K562 (cell line): ENCODE results near the gene APIP. TPM values are rescaled to one million over a fixed set of nuclear protein-coding genes. Genes with fewer than 3 reads are reported as not detected.

Experiments used
- ATAC-seq: fragments of 200-7000 bp; cut with Tn5 transposase; 3 replicates; pipeline ENCODE4 v1.9.1; 2020; ENCODE audit warnings: moderate library complexity
- BruUV-seq: library from RNA; stranded (reverse); fragments of 400-500 nt; replicated peaks from 2 replicates; lab custom pipeline; 2021; lab: Mats Ljungman, UMichigan
- CTCF ChIA-PET: fragments of 300-600 bp; formaldehyde crosslinking; extraction: SDS; loops from one replicate; lab custom pipeline; 2021; ENCODE audit warnings: low intra/inter-chr PET ratio; lab: Yijun Ruan, JAX
- POLR2A ChIA-PET: fragments of 300-600, 350-650 bp; sonication (Branson Sonifier 250); formaldehyde crosslinking; extraction: SDS; loops from one replicate; lab custom pipeline; 2021; ENCODE audit warnings: antibody characterized with exemption, inconsistent platforms; lab: Yijun Ruan, JAX
- DNase-seq, 4 experiments: peaks; one replicate each; pipeline versions ENCODE4 v3.0.0 to v3.0.0-alpha.2; 2011 to 2018; ENCODE audit warnings: low spot score in 3 of 4, mixed read lengths in 3 of 4; ENCODE audit errors: extremely low read depth in 1 of 4
- FAIRE-seq: peaks from 2 replicates; lab custom pipeline; 2011; peaks lifted over from hg19 to GRCh38; lab: Jason Lieb, UNC
- H2AFZ ChIP-seq: 2 replicates; pipeline ENCODE4 v1.6.0; 2011; ENCODE audit warnings: low read depth, low read length, control low read depth, inconsistent platforms
- H3K27ac ChIP-seq: fragments of 200-600 bp; 3 replicates; pipeline ENCODE4 v1.8.0; 2011; ENCODE audit warnings: low read depth, mild to moderate bottlenecking, control low read depth, inconsistent platforms, low read length, moderate library complexity, mixed read lengths; ENCODE audit errors: extremely low read depth
- H3K27me3 ChIP-seq, 2 experiments: fragments of 300-600 bp in 1 of 2; 2 replicates in 1 of 2; 3 replicates in 1 of 2; pipeline versions ENCODE4 v1.6.0 to v1.8.0; 2011; ENCODE audit warnings: inconsistent platforms in 2 of 2, low read length in 2 of 2, mild to moderate bottlenecking in 1 of 2, mixed read lengths in 1 of 2, moderate library complexity in 1 of 2; ENCODE audit not compliant: control insufficient read depth in 2 of 2, insufficient read depth in 2 of 2
- H3K36me3 ChIP-seq: fragments of 300-600 bp; 3 replicates; pipeline ENCODE4 v1.8.0; 2011; ENCODE audit warnings: mild to moderate bottlenecking, low read length, inconsistent platforms; ENCODE audit not compliant: control insufficient read depth, insufficient read depth
- H3K4me1 ChIP-seq, 2 experiments: fragments of 200-600 bp in 1 of 2; replicated peaks in 1 of 2; 2 replicates in 1 of 2; 3 replicates in 1 of 2; pipeline versions ENCODE4 v1.5.1 to v1.8.0; 2011; ENCODE audit warnings: inconsistent platforms in 2 of 2, low read length in 2 of 2, mild to moderate bottlenecking in 1 of 2, mixed read lengths in 1 of 2, moderate library complexity in 1 of 2; ENCODE audit not compliant: control insufficient read depth in 2 of 2, insufficient read depth in 2 of 2
- H3K4me2 ChIP-seq: 2 replicates; pipeline ENCODE4 v1.6.1; 2011; ENCODE audit warnings: low read length, control low read depth, inconsistent platforms, mixed read lengths; ENCODE audit not compliant: insufficient read depth
- H3K4me3 ChIP-seq: fragments of 200-600 bp; sonication (generic), shearing (Covaris generic); 2 replicates; pipeline ENCODE4 v1.5.1; 2016; ENCODE audit warnings: control low read depth, inconsistent platforms
- H3K79me2 ChIP-seq: fragments of 200-600 bp; 3 replicates; pipeline ENCODE4 v1.8.0; 2011; ENCODE audit warnings: low read length, inconsistent platforms; ENCODE audit not compliant: control insufficient read depth, insufficient read depth
- H3K9ac ChIP-seq, 2 experiments: 2 replicates each; pipeline versions ENCODE4 v1.6.0 to v1.6.1; 2011; ENCODE audit warnings: low read depth in 2 of 2, low read length in 2 of 2, control low read depth in 1 of 2, inconsistent platforms in 1 of 2, mild to moderate bottlenecking in 1 of 2, mixed read lengths in 1 of 2; ENCODE audit not compliant: insufficient read depth in 1 of 2
- H3K9me1 ChIP-seq: one replicate; pipeline ENCODE4 v1.6.0; 2011; ENCODE audit warnings: inconsistent platforms, mild to moderate bottlenecking, low read length, moderate library complexity; ENCODE audit not compliant: control insufficient read depth, insufficient read depth
- H3K9me3 ChIP-seq: replicated peaks from 2 replicates; pipeline ENCODE4 v1.5.1; 2011; ENCODE audit warnings: low read depth, low read length, inconsistent platforms; ENCODE audit not compliant: control insufficient read depth, insufficient read depth
- H4K20me1 ChIP-seq: replicated peaks from 2 replicates; pipeline ENCODE4 v1.6.1; 2011; ENCODE audit warnings: low read length, inconsistent platforms, mixed read lengths; ENCODE audit not compliant: control insufficient read depth, insufficient read depth
- CHD4 ChIP-seq: fragments of 200-600 bp; sonication (generic); IDR thresholded peaks from 3 replicates; pipeline ENCODE4 v1.6.1; 2012; ENCODE audit warnings: low read depth, mild to moderate bottlenecking, mixed read lengths, low read length, inconsistent platforms; ENCODE audit not compliant: insufficient read depth, insufficient replicate concordance, poor library complexity, severe bottlenecking
- E2F8 ChIP-seq: fragments of 450-650 bp; IDR thresholded peaks from 2 replicates; pipeline ENCODE4 v1.7.1; 2018; ENCODE audit warnings: mild to moderate bottlenecking, low read depth; ENCODE audit not compliant: partially characterized antibody
- HES1 ChIP-seq: fragments of 450-650 bp; IDR thresholded peaks from 2 replicates; pipeline ENCODE4 v1.6.1; 2016; ENCODE audit warnings: low read depth, mild to moderate bottlenecking, moderate library complexity
- HMG20A ChIP-seq: fragments of 450-650 bp; formaldehyde crosslinking; conservative IDR thresholded peaks from 2 replicates; pipeline ENCODE4 v1.4.0; 2020; ENCODE audit warnings: mild to moderate bottlenecking, mixed read lengths
- KAT8 ChIP-seq: fragments of 450-650 bp; IDR thresholded peaks from 2 replicates; pipeline ENCODE4 v1.6.1; 2016; ENCODE audit warnings: low read depth, mild to moderate bottlenecking
- KDM4B ChIP-seq, 2 experiments: fragments of 450-650 bp in 1 of 2; sonication (generic) in 1 of 2; IDR thresholded peaks; 2 replicates each; pipeline ENCODE4 v1.6.1; 2016 to 2017; ENCODE audit warnings: borderline replicate concordance in 2 of 2, antibody characterized with exemption in 1 of 2, low read depth in 1 of 2, mild to moderate bottlenecking in 1 of 2
- MYC ChIP-seq, 2 experiments: fragments of 250-450 bp in 1 of 2; sonication (Bioruptor Pico) in 1 of 2; IDR thresholded peaks; 2 replicates each; pipeline versions ENCODE4 v1.5.1 to v1.6.1; 2012 to 2021; ENCODE audit warnings: low read depth in 2 of 2, borderline replicate concordance in 1 of 2, improper control_type of control experiment in 1 of 2, low read length in 1 of 2, mild to moderate bottlenecking in 1 of 2, moderate library complexity in 1 of 2
- NFE2 ChIP-seq: IDR thresholded peaks from 2 replicates; pipeline ENCODE4 v1.6.1; 2014; ENCODE audit warnings: antibody characterized with exemption, low read depth
- NR2F6 ChIP-seq: fragments of 450-650 bp; formaldehyde crosslinking; IDR thresholded peaks from 2 replicates; pipeline ENCODE4 v1.4.0; 2020; ENCODE audit warnings: mild to moderate bottlenecking
- SRSF1 ChIP-seq: fragments of 200-400 bp; formaldehyde crosslinking; IDR thresholded peaks from 2 replicates; pipeline ENCODE4 v1.6.1; 2017; ENCODE audit warnings: mild to moderate bottlenecking, low read depth, low read length, moderate library complexity
- SRSF7 ChIP-seq: fragments of 200-400 bp; formaldehyde crosslinking; optimal IDR thresholded peaks from 2 replicates; pipeline ENCODE3; 2017; ENCODE audit warnings: mild to moderate bottlenecking, low read depth, low read length
- ZNF24 ChIP-seq: fragments of 450-650 bp; IDR thresholded peaks from 2 replicates; pipeline ENCODE4 v1.6.1; 2016
- ZNF445 ChIP-seq: fragments of 250-450 bp; sonication (Bioruptor Pico); IDR thresholded peaks from 2 replicates; pipeline ENCODE4 v1.4.0; 2020; ENCODE audit warnings: low read depth, mild to moderate bottlenecking, moderate library complexity
- ZNF75A ChIP-seq: fragments of 450-650 bp; formaldehyde crosslinking; IDR thresholded peaks from 2 replicates; pipeline ENCODE4 v1.4.0; 2020; ENCODE audit warnings: mild to moderate bottlenecking
- ZNF79 ChIP-seq: fragments of 250-450 bp; sonication (Bioruptor Pico); IDR thresholded peaks from 2 replicates; pipeline ENCODE4 v1.4.0; 2020; ENCODE audit warnings: low read depth, mild to moderate bottlenecking, moderate library complexity
- in situ Hi-C: fragments of 300-500 bp; cut with MboI; formaldehyde crosslinking; loops from 4 replicates; pipeline ENCODE4 v1.15.0; 2018; ENCODE audit warnings: inconsistent platforms, mixed read lengths
- intact Hi-C: fragments of 100-400 bp; cut with micrococcal nuclease; formaldehyde crosslinking; loops from 2 replicates; pipeline ENCODE4 v1.14.2; 2022
- polyA plus RNA-seq, 8 experiments: library from polyadenylated mRNA; depleted of rRNA in 4 of 8; stranded (reverse) in 5 of 8; unstranded in 3 of 8; fragments of >200 nt; fragmentation: Nextera tagmentation in 2 of 8; fragmentation: Illumina TruSeq in 1 of 8; extraction: Ambion mirVana in 2 of 8; extraction: Trizol in 1 of 8; gene quantifications; 2 replicates each; pipeline versions ENCODE4 v1.2.1 to v1.2.3, GENCODE V29; 2011 to 2014; ENCODE audit warnings: inconsistent platforms in 1 of 8, missing spikeins in 1 of 8
- total RNA-seq, 7 experiments: library from RNA; depleted of rRNA in 6 of 7; stranded (reverse); fragments of >200 nt in 6 of 7; fragmentation: Illumina TruSeq in 2 of 7; extraction: Trizol in 2 of 7; gene quantifications; 2 replicates each; pipeline versions ENCODE4 v1.2.1 to v1.2.3, GENCODE V29; 2011 to 2021; ENCODE audit warnings: low replicate concordance in 1 of 7
- TF ChIP-seq, protein P1 (sequence below): fragments of 450-650 bp; IDR thresholded peaks from 2 replicates; pipeline ENCODE4 v1.6.1; 2016; ENCODE audit warnings: missing biosample characterization, missing genetic modification characterization
- TF ChIP-seq, protein P2 (sequence below): fragments of 250-450 bp; sonication (Bioruptor Pico); IDR thresholded peaks from 2 replicates; pipeline ENCODE4 v1.4.0; 2020; ENCODE audit warnings: mild to moderate bottlenecking, moderate library complexity

APIP gene
- total and polyA plus RNA-seq, 9 of the 15 experiments (the other 6 are each of a cell fraction or from before 2014, with no cell fraction given) = 63.7 to 110 (median 82.8) TPM

- DNase-seq = no peak
- in situ Hi-C loops = loop anchor here (5.0 to 25.0 kb wide), 2 partner anchors 311 to 466 kb away; no protein-coding TSS in a partner anchor
- intact Hi-C loops = loop anchor here (1.0 to 5.0 kb wide), 6 partner anchors 71 to 561 kb away; no protein-coding TSS in a partner anchor
- no TSS peak for BruUV-seq
- Histone ChIP-seq H3K36me3 (no peaks in the 10 kb centered on the region; the same call in 2 of the 3 replicates), H3K27me3 (no peaks in the 10 kb centered on the region), H3K27ac (no peak overlapping the region), H2AFZ (no peak overlapping the region), H4K20me1 (0 out of 2 replicates have a peak, but pooled peaks cover 5% of the 10 kb centered on the region), H3K4me1 (peaks cover 0 to 4% of the 10 kb centered on the region in 2 experiments; a peak in 3 of 5 replicates), H3K79me2 (peaks cover 82% of the 10 kb centered on the region), H3K4me2 (no peak overlapping the region), H3K4me3 (no peak overlapping the region), H3K9me1 (no peaks in the 10 kb centered on the region), H3K9me3 (no peaks in the 10 kb centered on the region), H3K9ac (no peak overlapping the region)
- ATAC-seq = no peak
- no peak for FAIRE-seq
- ChIA-PET CTCF (interaction anchor here (2.2 to 2.9 kb wide), 2 partner anchors 311 to 465 kb away, joined by 8 to 9 read pairs; no protein-coding TSS in a partner anchor), POLR2A (interaction anchor here (0.6 to 0.8 kb wide), 2 partner anchors 9 to 240 kb away, joined by 3 to 4 read pairs; no protein-coding TSS in a partner anchor)
- TF ChIP-seq ZNF445 (CRISPR knock-in tag) (no peak), MYC (IDR thresholded peaks at IDR 0.05; ENCODE audit: low read depth, low read length) (no peak), MYC (CRISPR knock-in tag; IDR thresholded peaks at IDR 0.05; ENCODE audit: borderline replicate concordance, low read depth) (no peak), SRSF7 (no peak), NR2F6 (no peak), KAT8 (no peak), KDM4B (IDR thresholded peaks at IDR 0.05; ENCODE audit: borderline replicate concordance in 2 of 2, low read depth in 1 of 2) (no peak), SRSF1 (no peak), E2F8 (no peak), ZNF75A (CRISPR knock-in tag) (no peak), ZNF24 (no peak), NFE2 (no peak), CHD4 (no peak), ZNF79 (no peak), HES1 (no peak), HMG20A (CRISPR knock-in tag) (no peak)
- TF ChIP-seq, protein P1, sequence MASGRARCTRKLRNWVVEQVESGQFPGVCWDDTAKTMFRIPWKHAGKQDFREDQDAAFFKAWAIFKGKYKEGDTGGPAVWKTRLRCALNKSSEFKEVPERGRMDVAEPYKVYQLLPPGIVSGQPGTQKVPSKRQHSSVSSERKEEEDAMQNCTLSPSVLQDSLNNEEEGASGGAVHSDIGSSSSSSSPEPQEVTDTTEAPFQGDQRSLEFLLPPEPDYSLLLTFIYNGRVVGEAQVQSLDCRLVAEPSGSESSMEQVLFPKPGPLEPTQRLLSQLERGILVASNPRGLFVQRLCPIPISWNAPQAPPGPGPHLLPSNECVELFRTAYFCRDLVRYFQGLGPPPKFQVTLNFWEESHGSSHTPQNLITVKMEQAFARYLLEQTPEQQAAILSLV (tag) = no peak
- TF ChIP-seq, protein P2, sequence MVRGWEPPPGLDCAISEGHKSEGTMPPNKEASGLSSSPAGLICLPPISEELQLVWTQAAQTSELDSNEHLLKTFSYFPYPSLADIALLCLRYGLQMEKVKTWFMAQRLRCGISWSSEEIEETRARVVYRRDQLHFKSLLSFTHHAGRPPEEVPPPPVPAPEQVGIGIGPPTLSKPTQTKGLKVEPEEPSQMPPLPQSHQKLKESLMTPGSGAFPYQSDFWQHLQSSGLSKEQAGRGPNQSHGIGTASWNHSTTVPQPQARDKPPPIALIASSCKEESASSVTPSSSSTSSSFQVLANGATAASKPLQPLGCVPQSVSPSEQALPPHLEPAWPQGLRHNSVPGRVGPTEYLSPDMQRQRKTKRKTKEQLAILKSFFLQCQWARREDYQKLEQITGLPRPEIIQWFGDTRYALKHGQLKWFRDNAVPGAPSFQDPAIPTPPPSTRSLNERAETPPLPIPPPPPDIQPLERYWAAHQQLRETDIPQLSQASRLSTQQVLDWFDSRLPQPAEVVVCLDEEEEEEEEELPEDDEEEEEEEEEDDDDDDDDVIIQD (CRISPR knock-in tag) = no peak
Measured at GRCh38 chr11:34926831-34927132, 10.6 kb upstream of the APIP start.
